ENCODE measurements around the gene CANT1. TPM values are rescaled to one million over a fixed set of nuclear protein-coding genes. Genes with fewer than 3 reads are reported as not detected.

The CANT1 gene
- total and polyA plus RNA-seq, 4 donors, result 6.2 to 20.0 (median 16.4) TPM

DNA sequence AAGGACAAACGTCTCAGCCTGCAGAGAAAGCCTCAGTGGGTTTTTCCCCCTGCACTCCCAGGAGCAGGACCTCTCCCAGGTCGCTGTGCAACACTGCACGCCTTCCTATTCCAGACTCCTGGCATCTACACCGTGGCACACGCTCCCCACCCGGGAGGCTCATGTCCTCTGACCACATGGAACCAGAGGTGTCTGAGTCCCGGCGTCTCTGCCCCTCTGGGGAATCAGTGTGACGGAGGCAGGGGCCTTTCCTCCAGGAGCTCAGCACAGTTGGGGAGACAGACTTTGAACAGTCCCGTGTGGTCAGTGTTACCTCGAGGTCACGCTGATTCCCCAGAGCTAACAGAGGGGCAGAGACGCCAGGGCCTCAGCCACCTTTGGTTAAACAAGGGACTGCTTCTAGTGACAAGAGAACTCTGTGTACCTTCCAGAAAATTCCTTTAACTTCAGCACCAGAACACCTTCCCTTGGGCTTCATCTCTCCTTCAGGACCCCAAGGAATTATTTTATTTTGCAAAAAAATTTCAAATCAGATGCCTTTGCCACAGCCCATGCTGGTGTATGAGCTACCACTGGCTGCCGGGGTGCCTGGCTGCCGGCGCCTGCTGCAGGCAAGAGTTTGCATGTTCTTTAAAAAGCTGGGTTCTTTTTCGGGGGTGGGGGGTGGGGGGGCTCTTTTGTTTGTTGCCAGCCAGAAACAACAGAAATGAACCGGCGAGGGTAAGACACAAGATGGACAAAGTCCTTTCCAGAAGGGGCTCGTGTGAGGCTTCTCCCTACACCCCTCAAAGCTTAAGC, 6.6 kb downstream of the CANT1 start:
- Histone ChIP-seq H3K27me3 (ENCODE audit: control insufficient read depth in 4 of 4, insufficient read depth in 4 of 4, low read length in 3 of 4) (no peaks in the 10 kb centered on the region), H3K4me1 (ENCODE audit: control insufficient read depth in 4 of 4, insufficient read depth in 4 of 4, low read length in 3 of 4) (peaks cover 0 to 15% (median 3%) of the 10 kb centered on the region in 4 donors), H3K4me3 (ENCODE audit: low read depth in 1 of 3, low read length in 3 of 3) (no peak overlapping the region), H3K9me3 (ENCODE audit: control insufficient read depth in 4 of 4, low read length in 3 of 4) (no peaks in the 10 kb centered on the region), H3K9ac (ENCODE audit: low read depth in 1 of 2, low read length in 2 of 2) (no peak overlapping the region), H3K36me3 (ENCODE audit: control insufficient read depth in 4 of 4, insufficient read depth in 3 of 4, low read depth in 1 of 4, low read length in 3 of 4) (peaks cover 0 to 9% (median under 1%) of the 10 kb centered on the region in 4 donors), H3K27ac (ENCODE audit: low read depth in 1 of 2, low read length in 2 of 2) (no peak overlapping the region)
- 80% methylated on average over 20 of the region's 20 CpGs for WGBS
- TF ChIP-seq RAD21 (IDR thresholded peaks at IDR 0.05), result no peak
- no peak for TF ChIP-seq RXRA (IDR thresholded peaks at IDR 0.05)
- TF ChIP-seq, protein P1, sequence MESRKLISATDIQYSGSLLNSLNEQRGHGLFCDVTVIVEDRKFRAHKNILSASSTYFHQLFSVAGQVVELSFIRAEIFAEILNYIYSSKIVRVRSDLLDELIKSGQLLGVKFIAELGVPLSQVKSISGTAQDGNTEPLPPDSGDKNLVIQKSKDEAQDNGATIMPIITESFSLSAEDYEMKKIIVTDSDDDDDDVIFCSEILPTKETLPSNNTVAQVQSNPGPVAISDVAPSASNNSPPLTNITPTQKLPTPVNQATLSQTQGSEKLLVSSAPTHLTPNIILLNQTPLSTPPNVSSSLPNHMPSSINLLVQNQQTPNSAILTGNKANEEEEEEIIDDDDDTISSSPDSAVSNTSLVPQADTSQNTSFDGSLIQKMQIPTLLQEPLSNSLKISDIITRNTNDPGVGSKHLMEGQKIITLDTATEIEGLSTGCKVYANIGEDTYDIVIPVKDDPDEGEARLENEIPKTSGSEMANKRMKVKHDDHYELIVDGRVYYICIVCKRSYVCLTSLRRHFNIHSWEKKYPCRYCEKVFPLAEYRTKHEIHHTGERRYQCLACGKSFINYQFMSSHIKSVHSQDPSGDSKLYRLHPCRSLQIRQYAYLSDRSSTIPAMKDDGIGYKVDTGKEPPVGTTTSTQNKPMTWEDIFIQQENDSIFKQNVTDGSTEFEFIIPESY (IDR thresholded peaks at IDR 0.05), result no peak
- TF ChIP-seq HNF4A (conservative IDR thresholded peaks at IDR 0.05), result no peak
- no peak for TF ChIP-seq EGR1 (IDR thresholded peaks at IDR 0.05; ENCODE audit: low read depth in 2 of 2)
- no peak for TF ChIP-seq FOXA2 (IDR thresholded peaks at IDR 0.05)
- no peak for TF ChIP-seq HNF4G (IDR thresholded peaks at IDR 0.05)
- TF ChIP-seq, protein P2, sequence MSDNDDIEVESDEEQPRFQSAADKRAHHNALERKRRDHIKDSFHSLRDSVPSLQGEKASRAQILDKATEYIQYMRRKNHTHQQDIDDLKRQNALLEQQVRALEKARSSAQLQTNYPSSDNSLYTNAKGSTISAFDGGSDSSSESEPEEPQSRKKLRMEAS (IDR thresholded peaks at IDR 0.05), result no peak
- TF ChIP-seq SP1 (IDR thresholded peaks at IDR 0.05), result no peak
- TF ChIP-seq, protein P3, sequence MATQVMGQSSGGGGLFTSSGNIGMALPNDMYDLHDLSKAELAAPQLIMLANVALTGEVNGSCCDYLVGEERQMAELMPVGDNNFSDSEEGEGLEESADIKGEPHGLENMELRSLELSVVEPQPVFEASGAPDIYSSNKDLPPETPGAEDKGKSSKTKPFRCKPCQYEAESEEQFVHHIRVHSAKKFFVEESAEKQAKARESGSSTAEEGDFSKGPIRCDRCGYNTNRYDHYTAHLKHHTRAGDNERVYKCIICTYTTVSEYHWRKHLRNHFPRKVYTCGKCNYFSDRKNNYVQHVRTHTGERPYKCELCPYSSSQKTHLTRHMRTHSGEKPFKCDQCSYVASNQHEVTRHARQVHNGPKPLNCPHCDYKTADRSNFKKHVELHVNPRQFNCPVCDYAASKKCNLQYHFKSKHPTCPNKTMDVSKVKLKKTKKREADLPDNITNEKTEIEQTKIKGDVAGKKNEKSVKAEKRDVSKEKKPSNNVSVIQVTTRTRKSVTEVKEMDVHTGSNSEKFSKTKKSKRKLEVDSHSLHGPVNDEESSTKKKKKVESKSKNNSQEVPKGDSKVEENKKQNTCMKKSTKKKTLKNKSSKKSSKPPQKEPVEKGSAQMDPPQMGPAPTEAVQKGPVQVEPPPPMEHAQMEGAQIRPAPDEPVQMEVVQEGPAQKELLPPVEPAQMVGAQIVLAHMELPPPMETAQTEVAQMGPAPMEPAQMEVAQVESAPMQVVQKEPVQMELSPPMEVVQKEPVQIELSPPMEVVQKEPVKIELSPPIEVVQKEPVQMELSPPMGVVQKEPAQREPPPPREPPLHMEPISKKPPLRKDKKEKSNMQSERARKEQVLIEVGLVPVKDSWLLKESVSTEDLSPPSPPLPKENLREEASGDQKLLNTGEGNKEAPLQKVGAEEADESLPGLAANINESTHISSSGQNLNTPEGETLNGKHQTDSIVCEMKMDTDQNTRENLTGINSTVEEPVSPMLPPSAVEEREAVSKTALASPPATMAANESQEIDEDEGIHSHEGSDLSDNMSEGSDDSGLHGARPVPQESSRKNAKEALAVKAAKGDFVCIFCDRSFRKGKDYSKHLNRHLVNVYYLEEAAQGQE (IDR thresholded peaks at IDR 0.05), result no peak
- TF ChIP-seq TAF1 (conservative IDR thresholded peaks at IDR 0.05), result no peak
- no peak for TF ChIP-seq GABPA (IDR thresholded peaks at IDR 0.05 in 1 of 2, conservative IDR thresholded peaks at IDR 0.05 in 1 of 2)
- TF ChIP-seq CTCF (IDR thresholded peaks at IDR 0.05; ENCODE audit: low read depth, low read length, missing input control), result no peak
- TF ChIP-seq, protein P4, sequence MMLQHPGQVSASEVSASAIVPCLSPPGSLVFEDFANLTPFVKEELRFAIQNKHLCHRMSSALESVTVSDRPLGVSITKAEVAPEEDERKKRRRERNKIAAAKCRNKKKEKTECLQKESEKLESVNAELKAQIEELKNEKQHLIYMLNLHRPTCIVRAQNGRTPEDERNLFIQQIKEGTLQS (IDR thresholded peaks at IDR 0.05), result no peak
- TF ChIP-seq FOXA1 (IDR thresholded peaks at IDR 0.05), result no peak
- TF ChIP-seq NR2F2 (IDR thresholded peaks at IDR 0.05), result no peak
- no peak for TF ChIP-seq JUND (IDR thresholded peaks at IDR 0.05)
- no peak for TF ChIP-seq YY1 (IDR thresholded peaks at IDR 0.05)
- DNase-seq (ENCODE audit: low spot score), result no peak

Data from liver (tissue), 9 donors.